Subcutaneous adipose tissue (tissue), 4 donors: ENCODE results near the gene KIRREL3. TPM values are rescaled to one million over a fixed set of nuclear protein-coding genes. Genes with fewer than 3 reads are reported as not detected.

ENCODE experiments used
- CTCF ChIP-seq: fragments of 450-650 bp; IDR thresholded peaks from one replicate; pipeline ENCODE4 v1.5.1; 2016; ENCODE audit warnings: low read depth, mild to moderate bottlenecking, control low read depth, antibody characterized with exemption, moderate library complexity
- total RNA-seq, 4 donors: library from RNA; depleted of rRNA; stranded (reverse); fragments of >200 nt; gene quantifications; one replicate each; pipeline ENCODE4 v1.1.0, GENCODE V29; 2016

Gene KIRREL3
- total RNA-seq, 4 donors from 2014 or later: not detected

GRCh38 chr11:126391286-126391954 is 609.1 kb downstream of the KIRREL3 start:
- TF ChIP-seq CTCF: no peak

- no peak for TF ChIP-seq CTCF
These were observed 610.2 kb downstream of the KIRREL3 start for GRCh38 chr11:126390272-126390867.

- no peak for TF ChIP-seq CTCF
These were observed 612.7 kb downstream of the KIRREL3 start for GRCh38 chr11:126387857-126388256.

- TF ChIP-seq CTCF: no peak
These were observed 614.4 kb downstream of the KIRREL3 start for GRCh38 chr11:126385991-126386728.

GRCh38 chr11:126384449-126385070 is 616.0 kb downstream of the KIRREL3 start:
- TF ChIP-seq CTCF: no peak

- TF ChIP-seq CTCF: no peak
These were observed 616.9 kb downstream of the KIRREL3 start for GRCh38 chr11:126383339-126384335.
